Endothelial cell of umbilical vein (primary cell): ENCODE results near the gene RBM44. TPM values are rescaled to one million over a fixed set of nuclear protein-coding genes. Genes with fewer than 3 reads are reported as not detected.

Experiments
- BruUV-seq: library from RNA; stranded (reverse); fragments of 400-500 nt; replicated peaks from 2 replicates; lab custom pipeline; 2021; lab: Mats Ljungman, UMichigan
- CTCF ChIA-PET: fragments of 300-600, 350-600 bp; sonication (Branson Sonifier 250); formaldehyde crosslinking; loops from one replicate; lab custom pipeline; 2021; ENCODE audit warnings: antibody characterized with exemption, inconsistent platforms; lab: Charles Lee
- POLR2A ChIA-PET: fragments of 300-600, 350-600 bp; sonication (Branson Sonifier 250); formaldehyde crosslinking; loops from one replicate; lab custom pipeline; 2021; ENCODE audit warnings: antibody characterized with exemption, inconsistent platforms; lab: Charles Lee
- DNase-seq: peaks from one replicate; pipeline ENCODE4 v3.0.0-alpha.2; 2011; ENCODE audit warnings: low read depth, low spot score
- FAIRE-seq: peaks from 2 replicates; lab custom pipeline; 2011; peaks lifted over from hg19 to GRCh38; lab: Jason Lieb, UNC
- H2AFZ ChIP-seq: 2 replicates; pipeline ENCODE4 v1.6.0; 2012; ENCODE audit warnings: low read depth, low read length, control low read depth, inconsistent platforms
- H3K27ac ChIP-seq: 2 replicates; pipeline ENCODE4 v1.5.1; 2011; ENCODE audit warnings: low read depth, mild to moderate bottlenecking, control low read depth, low read length, moderate library complexity; ENCODE audit not compliant: insufficient read depth
- H3K27me3 ChIP-seq, 2 experiments: 2 replicates each; pipeline versions ENCODE4 v1.6.0 to v1.6.1; 2011; ENCODE audit warnings: low read length in 2 of 2, mixed read lengths in 1 of 2; ENCODE audit not compliant: control insufficient read depth in 2 of 2, insufficient read depth in 2 of 2
- H3K36me3 ChIP-seq, 2 experiments: 2 replicates in 1 of 2; 3 replicates in 1 of 2; pipeline ENCODE4 v1.5.1; 2011; ENCODE audit warnings: low read length in 2 of 2, mild to moderate bottlenecking in 1 of 2, moderate library complexity in 1 of 2; ENCODE audit not compliant: control insufficient read depth in 2 of 2, insufficient read depth in 2 of 2; ENCODE audit errors: extremely low read depth in 1 of 2
- H3K4me1 ChIP-seq: 3 replicates; pipeline ENCODE4 v1.5.1; 2011; ENCODE audit warnings: mild to moderate bottlenecking, low read length; ENCODE audit not compliant: control insufficient read depth, insufficient read depth; ENCODE audit errors: extremely low read depth
- H3K4me2 ChIP-seq: 2 replicates; pipeline ENCODE4 v1.6.1; 2011; ENCODE audit warnings: low read length, control low read depth, mixed read lengths; ENCODE audit not compliant: insufficient read depth
- H3K4me3 ChIP-seq, 3 experiments: fragments of 200-600 bp in 1 of 3; sonication (generic), shearing (Covaris generic) in 1 of 3; replicated peaks in 1 of 3; 2 replicates each; pipeline ENCODE4 v1.5.1; 2011 to 2016; ENCODE audit warnings: control low read depth in 3 of 3, low read length in 3 of 3, mild to moderate bottlenecking in 2 of 3, inconsistent platforms in 1 of 3, low read depth in 1 of 3, moderate library complexity in 1 of 3; ENCODE audit not compliant: insufficient read depth in 1 of 3
- H3K79me2 ChIP-seq: 2 replicates; pipeline ENCODE4 v1.6.0; 2012; ENCODE audit warnings: low read length, inconsistent platforms; ENCODE audit not compliant: control insufficient read depth, insufficient read depth
- H3K9ac ChIP-seq: replicated peaks from 2 replicates; pipeline ENCODE3; 2011; ENCODE audit warnings: low read length, control low read depth; ENCODE audit not compliant: insufficient read depth; ENCODE audit errors: extremely low read depth
- H3K9me1 ChIP-seq: replicated peaks from 3 replicates; pipeline ENCODE4 v1.6.0; 2011; ENCODE audit warnings: mild to moderate bottlenecking, low read length; ENCODE audit not compliant: control insufficient read depth, insufficient read depth; ENCODE audit errors: extremely low read depth
- H3K9me3 ChIP-seq: replicated peaks from 2 replicates; pipeline ENCODE4 v1.5.1; 2012; ENCODE audit warnings: low read length, inconsistent platforms; ENCODE audit not compliant: control insufficient read depth, insufficient read depth
- H4K20me1 ChIP-seq: replicated peaks from 2 replicates; pipeline ENCODE3; 2011; ENCODE audit warnings: mild to moderate bottlenecking, low read length; ENCODE audit not compliant: control insufficient read depth, insufficient read depth; ENCODE audit errors: extremely low read depth
- CTCF ChIP-seq, 2 donors: IDR thresholded peaks; 1 replicate in 1 of 2; 2 replicates in 1 of 2; pipeline ENCODE4 v1.5.1; 2011; ENCODE audit warnings: low read length in 2 of 2, mild to moderate bottlenecking in 2 of 2, moderate library complexity in 2 of 2, control low read depth in 1 of 2, inconsistent platforms in 1 of 2, low read depth in 1 of 2; ENCODE audit not compliant: insufficient read depth in 1 of 2; ENCODE audit errors: extremely low read depth in 1 of 2
- FOS ChIP-seq: IDR thresholded peaks from 2 replicates; pipeline ENCODE4 v1.6.1; 2011; ENCODE audit warnings: mild to moderate bottlenecking, low read length, moderate library complexity, borderline replicate concordance; ENCODE audit not compliant: insufficient read depth
- GATA2 ChIP-seq: IDR thresholded peaks from 2 replicates; pipeline ENCODE4 v1.7.0; 2011; ENCODE audit warnings: low read depth, mild to moderate bottlenecking, moderate library complexity, mixed read lengths, low read length; ENCODE audit not compliant: insufficient read length, insufficient read depth
- JUN ChIP-seq: IDR thresholded peaks from 2 replicates; pipeline ENCODE4 v1.6.1; 2011; ENCODE audit warnings: borderline replicate concordance, low read depth; ENCODE audit not compliant: insufficient read length, insufficient read depth
- MYC ChIP-seq: IDR thresholded peaks from one replicate; pipeline ENCODE4 v1.6.1; 2011; ENCODE audit warnings: mild to moderate bottlenecking, low read depth, low read length
- POLR2A ChIP-seq: IDR thresholded peaks from 2 replicates; pipeline ENCODE4 v1.6.1; 2012; ENCODE audit warnings: low read depth, mild to moderate bottlenecking, control low read depth, low read length
- POLR2AphosphoS5 ChIP-seq: IDR thresholded peaks from 2 replicates; pipeline ENCODE4 v1.6.1; 2012; ENCODE audit warnings: low read depth, mild to moderate bottlenecking, control low read depth, low read length, moderate library complexity; ENCODE audit not compliant: insufficient read depth
- dilution Hi-C: fragments of 300-500 bp; cut with MboI; formaldehyde crosslinking; loops from one replicate; pipeline ENCODE4 v1.15.0; 2019; ENCODE audit warnings: low sequenced_read_pairs; ENCODE audit not compliant: extremely low pct_ligation_motif_present
- intact Hi-C: fragments of 100-400 bp; cut with micrococcal nuclease; formaldehyde crosslinking; loops from one replicate; pipeline ENCODE4 v1.10.0; 2022
- polyA plus RNA-seq, 4 experiments: library from polyadenylated mRNA; depleted of rRNA in 3 of 4; stranded (reverse) in 3 of 4; unstranded in 1 of 4; fragments of >200 nt; gene quantifications; 2 replicates each; pipeline versions ENCODE4 v1.2.1 to v1.2.3, GENCODE V29; 2011 to 2012; ENCODE audit warnings: missing spikeins in 1 of 4
- total RNA-seq: library from RNA; stranded (reverse); gene quantifications from 2 replicates; pipeline ENCODE4 v1.2.3, GENCODE V29; 2021
- TF ChIP-seq, protein P1 (sequence below): IDR thresholded peaks from 2 replicates; pipeline ENCODE4 v1.6.1; 2011; ENCODE audit not compliant: insufficient read depth, insufficient read length

The RBM44 gene
- total and polyA plus RNA-seq, 2 donors (not counting 3 experiments of a cell fraction or from before 2014, with no cell fraction given): 0.14 to 0.53 TPM

DNA sequence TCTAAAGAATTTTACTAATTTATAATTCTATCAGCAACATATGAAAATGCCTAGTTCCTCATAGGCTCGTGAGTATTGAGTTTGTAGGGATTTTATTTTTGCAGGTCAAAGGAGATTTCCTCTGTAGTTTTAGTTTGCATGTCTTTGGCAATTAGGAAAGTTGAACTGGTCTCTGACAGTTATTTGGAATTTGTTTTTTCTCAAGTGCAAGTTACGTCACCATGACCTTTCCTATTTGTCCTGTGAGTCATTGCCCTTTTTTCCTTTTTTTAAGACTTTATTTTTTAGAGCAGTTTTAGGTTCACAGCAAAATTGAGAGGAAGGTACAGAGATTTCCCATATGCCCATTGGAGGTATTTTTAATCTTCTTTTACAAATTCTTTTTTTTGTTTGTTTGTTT, 89.8 kb downstream of the RBM44 start:
- Histone ChIP-seq H3K79me2 (no peaks in the 10 kb centered on the region), H3K4me3 (no peak overlapping the region), H3K4me1 (peaks cover 7% of the 10 kb centered on the region), H3K9me3 (no peaks in the 10 kb centered on the region), H3K4me2 (peak overlapping the region; percentile 24), H3K9me1 (no peaks in the 10 kb centered on the region), H3K9ac (no peak overlapping the region), H3K27ac (no peak overlapping the region), H3K36me3 (no peaks in the 10 kb centered on the region), H2AFZ (no peak overlapping the region), H4K20me1 (no peaks in the 10 kb centered on the region), H3K27me3 (no peaks in the 10 kb centered on the region)
- ChIA-PET POLR2A (no interaction called here), CTCF (no interaction called here)
- dilution Hi-C loops: no loop called here
- FAIRE-seq (peak; percentile 79), DNase-seq (peak; percentile 67)
- BruUV-seq: no TSS peak
- TF ChIP-seq FOS: peak; percentile 70
- no peak for TF ChIP-seq GATA2
- TF ChIP-seq JUN: peak; percentile 83
- intact Hi-C loops: no loop called here

DNA sequence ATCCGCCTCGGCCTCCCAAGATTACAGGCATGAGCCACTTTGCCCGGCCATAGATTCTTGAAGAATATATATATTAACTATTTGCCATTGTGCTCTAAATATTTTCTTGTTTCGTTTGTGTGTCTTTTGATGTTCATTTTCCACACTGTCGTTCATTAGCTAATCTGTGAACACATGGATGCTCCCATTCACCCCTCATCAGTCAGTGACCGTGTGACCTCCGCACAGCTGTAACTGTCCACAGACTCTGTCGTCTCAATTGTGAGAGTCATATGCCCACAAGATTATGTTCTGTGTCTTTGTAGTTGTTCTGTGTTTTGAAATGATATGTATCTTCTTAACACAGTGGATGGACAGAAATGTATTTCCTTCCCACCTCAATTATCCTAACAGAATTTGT, 90.4 kb downstream of the RBM44 start:
- FAIRE-seq: no peak
- dilution Hi-C loops (no loop called here), intact Hi-C loops (no loop called here)
- CTCF ChIA-PET: no interaction called here
- no peaks in the 10 kb centered on the region for H3K36me3 ChIP-seq
- no peak overlapping the region for H3K27ac ChIP-seq
- H2AFZ ChIP-seq: no peak overlapping the region
- no peaks in the 10 kb centered on the region for H3K9me3 ChIP-seq
- no peaks in the 10 kb centered on the region for H3K79me2 ChIP-seq
- DNase-seq: no peak
- no peak for TF ChIP-seq MYC
- no peak for TF ChIP-seq GATA2
- TF ChIP-seq POLR2AphosphoS5: no peak
- no peak for TF ChIP-seq CTCF (IDR thresholded peaks at IDR 0.05; ENCODE audit: extremely low read depth in 1 of 2, insufficient read depth in 1 of 2, low read depth in 1 of 2, low read length in 2 of 2)
- TF ChIP-seq, protein P1, sequence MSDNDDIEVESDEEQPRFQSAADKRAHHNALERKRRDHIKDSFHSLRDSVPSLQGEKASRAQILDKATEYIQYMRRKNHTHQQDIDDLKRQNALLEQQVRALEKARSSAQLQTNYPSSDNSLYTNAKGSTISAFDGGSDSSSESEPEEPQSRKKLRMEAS: no peak
- TF ChIP-seq FOS: no peak
- no peak for TF ChIP-seq POLR2A
- H4K20me1 ChIP-seq: no peaks in the 10 kb centered on the region
- no peaks in the 10 kb centered on the region for H3K9me1 ChIP-seq
- peaks cover 9% of the 10 kb centered on the region for H3K4me1 ChIP-seq
- no peak overlapping the region for H3K9ac ChIP-seq
- no TSS peak for BruUV-seq
- no peak overlapping the region for H3K4me3 ChIP-seq
- H3K4me2 ChIP-seq: no peak overlapping the region
- no peaks in the 10 kb centered on the region for H3K27me3 ChIP-seq
- POLR2A ChIA-PET: no interaction called here
